ENCODE measurements around the gene PANK4. TPM values are rescaled to one million over a fixed set of nuclear protein-coding genes. Genes with fewer than 3 reads are reported as not detected.

The PANK4 gene
- total and polyA plus RNA-seq, 2 of the 8 experiments (the other 6 are each of a cell fraction or from before 2014, with no cell fraction given), result 20.1 to 29.7 TPM

DNA sequence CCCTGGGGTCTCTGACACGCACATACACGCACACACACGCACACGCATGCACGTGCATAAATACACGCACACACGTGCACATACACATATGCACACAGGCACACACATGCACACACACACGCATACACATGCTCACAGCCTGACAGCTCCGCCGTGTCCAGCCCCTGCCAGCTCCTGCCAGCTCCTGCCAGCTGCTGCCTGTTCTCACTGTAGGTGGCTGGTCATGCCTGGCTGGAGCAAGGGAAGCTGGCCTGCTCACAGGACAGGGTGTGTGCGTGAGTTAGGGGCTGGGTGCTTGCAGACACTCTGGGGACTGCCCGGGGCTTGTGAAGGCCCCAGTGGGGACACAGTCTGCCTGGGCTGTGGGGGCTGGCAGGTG is 45.4 kb downstream of the PANK4 start:
- 83% methylated on average over 12 of the region's 12 CpGs; no CpG with 5 or more reads in 1 of the 2 experiments for WGBS, 2 experiments (ENCODE audit: extremely low coverage in 1 of 2, insufficient coverage in 1 of 2, insufficient read length in 1 of 2, insufficient replicate concordance in 2 of 2, low coverage in 1 of 2, low lambda C conversion rate in 2 of 2, missing lambda C conversion rate in 1 of 2)
- TF ChIP-seq SAP30 (IDR thresholded peaks at IDR 0.05; ENCODE audit: insufficient read depth, insufficient replicate concordance, low read length), result no peak
- TF ChIP-seq, protein P1, sequence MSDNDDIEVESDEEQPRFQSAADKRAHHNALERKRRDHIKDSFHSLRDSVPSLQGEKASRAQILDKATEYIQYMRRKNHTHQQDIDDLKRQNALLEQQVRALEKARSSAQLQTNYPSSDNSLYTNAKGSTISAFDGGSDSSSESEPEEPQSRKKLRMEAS (IDR thresholded peaks at IDR 0.05), result no peak
- TF ChIP-seq RXRA (IDR thresholded peaks at IDR 0.05; ENCODE audit: insufficient read depth, low read depth, low read length), result no peak
- TF ChIP-seq, protein P2, sequence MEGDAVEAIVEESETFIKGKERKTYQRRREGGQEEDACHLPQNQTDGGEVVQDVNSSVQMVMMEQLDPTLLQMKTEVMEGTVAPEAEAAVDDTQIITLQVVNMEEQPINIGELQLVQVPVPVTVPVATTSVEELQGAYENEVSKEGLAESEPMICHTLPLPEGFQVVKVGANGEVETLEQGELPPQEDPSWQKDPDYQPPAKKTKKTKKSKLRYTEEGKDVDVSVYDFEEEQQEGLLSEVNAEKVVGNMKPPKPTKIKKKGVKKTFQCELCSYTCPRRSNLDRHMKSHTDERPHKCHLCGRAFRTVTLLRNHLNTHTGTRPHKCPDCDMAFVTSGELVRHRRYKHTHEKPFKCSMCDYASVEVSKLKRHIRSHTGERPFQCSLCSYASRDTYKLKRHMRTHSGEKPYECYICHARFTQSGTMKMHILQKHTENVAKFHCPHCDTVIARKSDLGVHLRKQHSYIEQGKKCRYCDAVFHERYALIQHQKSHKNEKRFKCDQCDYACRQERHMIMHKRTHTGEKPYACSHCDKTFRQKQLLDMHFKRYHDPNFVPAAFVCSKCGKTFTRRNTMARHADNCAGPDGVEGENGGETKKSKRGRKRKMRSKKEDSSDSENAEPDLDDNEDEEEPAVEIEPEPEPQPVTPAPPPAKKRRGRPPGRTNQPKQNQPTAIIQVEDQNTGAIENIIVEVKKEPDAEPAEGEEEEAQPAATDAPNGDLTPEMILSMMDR (IDR thresholded peaks at IDR 0.05; ENCODE audit: control extremely low read depth in 1 of 3, insufficient read depth in 1 of 3, low read depth in 1 of 3, low read length in 3 of 3), result no peak
- no peak for TF ChIP-seq SP1 (IDR thresholded peaks at IDR 0.05; ENCODE audit: low read depth, low read length)
- TF ChIP-seq HDAC2 (IDR thresholded peaks at IDR 0.05; ENCODE audit: borderline replicate concordance in 1 of 2, low read depth in 2 of 2, low read length in 2 of 2), result no peak
- TF ChIP-seq SP4 (IDR thresholded peaks at IDR 0.05; ENCODE audit: low read length), result no peak
- Histone ChIP-seq H3K79me2 (ENCODE audit: control insufficient read depth in 1 of 2, insufficient read depth in 2 of 2, low read length in 2 of 2) (no peaks in the 10 kb centered on the region), H3K27me3 (replicated peaks in 1 of 4; ENCODE audit: control insufficient read depth in 3 of 4, extremely low read depth in 1 of 4, insufficient read depth in 3 of 4, low read length in 3 of 4) (0 out of 7 replicates have a peak, but pooled peaks cover 0 to 2% (median 0%) of the 10 kb centered on the region in 4 experiments), H3K18ac (ENCODE audit: extremely low read depth, low read length) (no peak overlapping the region), H4K20me1 (replicated peaks in 1 of 2; ENCODE audit: control insufficient read depth in 1 of 2, insufficient read depth in 2 of 2, low read length in 2 of 2) (peaks cover 0 to 5% of the 10 kb centered on the region in 2 experiments), H2BK5ac (ENCODE audit: low read depth, low read length) (no peak overlapping the region), H2AK5ac (ENCODE audit: low read depth, low read length) (no peak overlapping the region), H2BK12ac (ENCODE audit: low read depth, low read length) (no peak overlapping the region), H4K91ac (replicated peaks; ENCODE audit: insufficient read length, low read length) (no peak overlapping the region), H3K4me3 (ENCODE audit: extremely low read depth in 1 of 4, insufficient read depth in 2 of 4, low read depth in 3 of 4, low read length in 4 of 4) (no peak overlapping the region), H3K56ac (replicated peaks; ENCODE audit: insufficient read length, low read depth, low read length) (no peak overlapping the region), H3K4ac (replicated peaks; ENCODE audit: insufficient read length, low read depth, low read length) (no peak overlapping the region), H3K36me3 (ENCODE audit: control insufficient read depth in 2 of 4, insufficient read depth in 4 of 4, low read length in 3 of 4) (no peaks in the 10 kb centered on the region), H4K5ac (ENCODE audit: insufficient read length, low read depth, low read length) (no peak overlapping the region), H3K4me1 (replicated peaks in 1 of 4; ENCODE audit: control insufficient read depth in 3 of 4, insufficient read depth in 4 of 4, low read length in 3 of 4) (peaks cover 0 to 2% (median 0%) of the 10 kb centered on the region in 4 experiments; a peak in 1 of 7 replicates), H3K14ac (ENCODE audit: insufficient read length) (no peak overlapping the region), H3K9me3 (ENCODE audit: insufficient read depth in 2 of 2, low read depth in 1 of 2, low read length in 1 of 2) (no peaks in the 10 kb centered on the region; a peak in 1 of 4 replicates), H2AFZ (ENCODE audit: low read length) (no peak overlapping the region), H2BK120ac (replicated peaks; ENCODE audit: low read depth, low read length) (no peak overlapping the region), H3K23ac (ENCODE audit: insufficient read length) (no peak overlapping the region), H3K4me2 (ENCODE audit: insufficient read depth in 1 of 2, low read depth in 2 of 2, low read length in 2 of 2) (no peak overlapping the region), H2BK20ac (ENCODE audit: low read length) (no peak overlapping the region), H3K27ac (ENCODE audit: low read depth, low read length) (no peak overlapping the region), H3K79me1 (ENCODE audit: low read depth, low read length) (no peaks in the 10 kb centered on the region), H3K23me2 (ENCODE audit: low read depth, low read length) (no peaks in the 10 kb centered on the region; the same call in 1 of the 2 replicates), H4K8ac (ENCODE audit: extremely low read depth, insufficient read depth, low read length) (no peak overlapping the region), H3K9ac (replicated peaks in 1 of 4; ENCODE audit: extremely low read depth in 1 of 4, low read depth in 3 of 4, low read length in 3 of 4) (no peak overlapping the region), H2BK15ac (ENCODE audit: low read length) (no peak overlapping the region)
- FAIRE-seq, result no peak
- DNase-seq (ENCODE audit: low read depth in 1 of 2, low spot score in 2 of 2), result no peak
- POLR2A ChIA-PET (ENCODE audit: partially characterized antibody), result interaction anchor here (0.7 to 1.5 kb wide), 2 partner anchors 48 to 82 kb away, joined by 3 read pairs; no protein-coding TSS in a partner anchor
- CTCF ChIA-PET (ENCODE audit: partially characterized antibody), result interaction anchor here (1.0 to 2.4 kb wide), 7 partner anchors 8 to 54 kb away, joined by 3 to 14 read pairs (median 5); no protein-coding TSS in a partner anchor

Measured in H1 (cell line).